CD4-positive, alpha-beta T cell treated with Interleukin-10 for 1 hour (primary cell): ENCODE measurements around the gene PHYH.
"Not testable (repeated sequence)": the region's sequence is repeated elsewhere in the genome, so short reads cannot be mapped to it uniquely, and the experiment has no call there.

Source experiments
- DNase-seq: peaks from one replicate; pipeline ENCODE4 v3.0.0-alpha.2; 2020

The PHYH gene

DNA sequence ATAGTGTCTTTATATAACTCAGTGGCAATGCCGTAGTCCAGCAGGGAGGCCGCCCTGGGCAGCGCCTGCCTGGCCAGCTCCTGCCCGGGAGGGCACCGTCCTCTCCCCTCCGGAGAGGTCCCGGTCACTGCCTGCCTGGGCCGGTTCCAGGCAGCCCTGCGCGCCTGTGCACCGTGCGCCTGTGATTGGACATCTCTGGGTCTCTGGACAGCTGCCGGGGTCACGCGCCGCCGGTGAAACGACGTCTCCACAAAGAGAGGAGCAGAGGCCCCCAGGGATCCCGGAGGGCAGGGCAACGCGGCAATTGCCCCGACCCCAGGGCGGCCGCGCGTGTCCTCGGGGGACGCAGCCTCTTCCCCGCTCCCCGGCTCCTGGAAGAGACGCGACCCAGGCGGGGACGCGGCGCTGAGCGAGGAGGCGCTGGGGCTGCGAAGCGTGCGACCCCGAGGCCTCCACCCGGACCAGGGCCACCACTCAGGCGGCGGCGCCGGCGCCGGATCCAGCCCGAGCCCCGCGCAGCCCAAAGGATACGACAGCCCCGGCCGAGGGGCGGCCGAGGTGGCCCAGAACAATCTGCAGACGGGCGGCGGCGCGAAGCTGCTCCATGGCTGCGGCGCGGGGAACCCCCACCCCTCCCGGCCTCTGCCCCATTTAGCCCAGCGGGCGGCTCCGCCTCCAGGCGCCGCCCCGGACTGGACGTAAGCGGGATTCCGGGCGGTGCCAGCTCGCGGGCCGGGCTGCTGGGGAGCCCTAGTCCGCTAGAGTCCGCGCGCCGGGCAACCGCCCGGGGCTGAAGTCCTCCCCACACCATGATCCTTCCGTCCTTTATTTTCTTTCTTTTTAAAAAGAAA, at the start of gene PHYH:
TSS of gene PHYH (minus strand) at position 628 of the 851 bp plus-strand sequence. CDS start at position 606, 22 bp downstream.
- peak; percentile 87 for DNase-seq

DNA sequence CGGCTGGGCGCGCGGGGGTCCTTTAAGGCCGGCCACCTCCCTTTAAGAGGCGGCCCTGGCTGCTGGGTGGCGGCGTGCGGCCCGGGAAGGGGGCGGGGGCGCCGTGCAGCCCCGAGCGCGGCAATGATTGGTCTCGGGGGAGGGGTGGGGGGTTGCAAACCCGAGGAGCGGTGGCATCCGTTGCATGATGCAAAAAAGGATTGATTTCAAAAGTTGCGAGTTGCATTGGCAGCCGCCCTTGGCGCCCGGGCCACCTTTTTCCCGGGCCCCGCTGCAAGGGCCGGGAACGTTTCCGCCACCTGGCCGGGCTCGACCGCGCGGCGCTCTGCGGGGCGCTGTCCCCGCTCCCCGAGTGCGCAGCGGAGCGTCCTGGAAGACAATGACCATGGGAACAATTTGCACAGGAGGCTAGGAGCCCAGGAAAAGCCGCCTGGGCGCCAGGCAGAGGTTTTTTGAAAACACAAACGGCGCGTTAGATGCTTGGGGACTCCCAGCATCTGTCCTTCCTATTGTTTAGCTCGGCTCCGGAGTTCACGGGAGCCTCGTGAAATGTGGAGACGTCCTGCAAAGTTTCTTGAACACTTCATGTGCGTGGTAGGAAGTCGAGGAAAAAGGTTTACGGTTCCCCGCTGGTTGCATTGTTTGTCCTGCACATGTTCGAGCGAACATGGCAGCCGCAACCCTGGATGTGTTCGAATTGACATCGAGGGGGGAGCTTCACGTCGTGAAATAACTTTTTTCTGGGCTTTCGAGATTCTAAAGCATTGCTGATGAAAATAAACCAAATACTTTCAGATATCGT, 48.6 kb upstream of the PHYH start, which contains the start of gene SEPHS1:
TSS of gene SEPHS1 (minus strand) at position 78 of the 802 bp plus-strand sequence. CDS start 3,343 bp downstream, outside the sequence.
- peak; percentile 83 for DNase-seq

DNA sequence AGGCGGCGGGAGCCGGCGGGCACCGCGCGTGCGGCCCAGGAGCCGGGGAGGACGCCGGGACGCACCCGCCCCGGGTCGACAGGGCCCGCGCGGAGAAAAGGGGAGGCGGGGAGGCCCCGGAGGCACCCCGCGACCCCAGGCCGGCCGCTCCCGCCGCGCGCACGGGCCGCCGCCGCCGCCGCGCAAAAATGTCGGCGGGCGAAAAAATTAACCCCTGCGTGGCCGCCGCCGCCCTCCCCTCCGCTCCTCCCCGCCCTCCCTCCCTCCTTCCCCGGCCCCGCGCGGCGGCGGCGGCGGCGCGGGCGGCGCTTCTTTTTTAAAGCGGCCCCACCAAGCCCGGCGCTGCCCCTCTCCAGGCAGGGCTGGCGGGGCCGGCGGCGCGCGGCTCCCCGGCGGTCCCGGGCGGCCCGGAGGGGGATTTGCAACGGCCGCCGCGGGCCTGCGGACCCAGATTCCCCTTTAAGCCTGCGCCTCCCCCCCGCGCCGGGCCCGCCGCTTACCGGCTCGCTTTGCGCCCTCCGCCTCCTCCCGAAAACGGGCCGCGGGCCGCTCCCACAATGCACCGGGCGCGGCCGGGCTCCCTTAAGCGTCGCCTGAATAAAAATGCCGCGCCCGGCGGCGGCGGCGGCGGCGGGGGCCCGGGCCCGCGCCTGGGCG, 47.8 kb upstream of the PHYH start:
- DNase-seq, result peak; percentile 82

DNA sequence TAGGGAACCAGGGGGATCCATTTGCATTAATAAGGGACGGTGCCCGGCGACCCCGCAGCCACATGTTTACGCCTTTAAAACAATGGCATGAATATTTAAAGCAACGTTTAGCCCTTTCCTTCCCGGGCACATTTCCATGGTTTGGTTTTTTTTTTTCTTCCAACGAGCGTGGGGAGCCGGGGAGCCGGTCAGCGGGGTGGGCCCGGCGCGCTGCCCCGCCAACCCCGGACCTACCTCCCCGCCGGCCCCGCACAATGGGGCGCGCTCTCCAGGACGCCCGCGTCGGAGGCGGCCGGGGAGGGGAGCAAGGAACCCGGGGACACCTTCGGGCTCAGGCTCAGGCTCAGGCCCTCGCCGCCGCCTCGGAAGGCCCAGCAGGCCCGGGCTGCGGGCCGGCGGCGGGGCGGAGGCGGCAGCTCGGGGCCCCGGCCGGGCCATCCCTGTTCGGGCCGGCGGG, 47.2 kb upstream of the PHYH start:
- DNase-seq, result no peak

DNA sequence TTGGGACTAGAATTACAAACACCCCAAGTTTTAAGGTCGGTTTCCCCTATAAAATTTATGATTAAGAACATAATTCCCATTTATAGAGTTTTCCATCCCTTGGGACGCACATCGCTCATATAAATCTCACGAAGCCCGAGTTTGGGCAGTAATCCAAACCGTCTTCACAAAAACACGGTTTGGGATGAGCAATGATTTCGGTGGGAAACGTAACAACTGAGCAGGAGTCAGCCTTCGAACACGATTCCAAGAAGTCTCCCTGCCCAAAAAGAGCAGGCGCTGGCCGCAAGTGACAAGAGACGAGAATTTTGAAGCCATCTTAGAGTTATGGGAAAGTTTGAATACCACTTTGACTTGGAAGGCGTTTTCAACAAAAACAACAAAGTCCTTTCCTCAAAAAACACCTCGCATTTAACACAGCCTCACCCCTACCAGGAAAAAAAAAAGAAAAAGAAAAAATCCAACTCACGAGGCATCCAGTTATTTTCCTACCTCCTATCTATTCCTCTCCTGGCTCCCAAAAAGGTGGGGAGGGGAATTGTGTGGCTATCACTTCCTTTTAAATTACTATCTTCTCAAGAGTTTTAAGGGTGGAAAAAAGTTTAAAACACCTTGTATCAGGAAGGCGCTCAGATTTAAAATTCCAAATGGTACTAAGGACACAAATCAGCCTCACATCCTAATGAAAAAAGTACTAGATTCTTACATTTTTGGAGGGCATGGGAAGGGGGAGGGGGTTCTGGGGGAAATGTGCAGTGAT, 46.6 kb upstream of the PHYH start:
- DNase-seq, result no peak

DNA sequence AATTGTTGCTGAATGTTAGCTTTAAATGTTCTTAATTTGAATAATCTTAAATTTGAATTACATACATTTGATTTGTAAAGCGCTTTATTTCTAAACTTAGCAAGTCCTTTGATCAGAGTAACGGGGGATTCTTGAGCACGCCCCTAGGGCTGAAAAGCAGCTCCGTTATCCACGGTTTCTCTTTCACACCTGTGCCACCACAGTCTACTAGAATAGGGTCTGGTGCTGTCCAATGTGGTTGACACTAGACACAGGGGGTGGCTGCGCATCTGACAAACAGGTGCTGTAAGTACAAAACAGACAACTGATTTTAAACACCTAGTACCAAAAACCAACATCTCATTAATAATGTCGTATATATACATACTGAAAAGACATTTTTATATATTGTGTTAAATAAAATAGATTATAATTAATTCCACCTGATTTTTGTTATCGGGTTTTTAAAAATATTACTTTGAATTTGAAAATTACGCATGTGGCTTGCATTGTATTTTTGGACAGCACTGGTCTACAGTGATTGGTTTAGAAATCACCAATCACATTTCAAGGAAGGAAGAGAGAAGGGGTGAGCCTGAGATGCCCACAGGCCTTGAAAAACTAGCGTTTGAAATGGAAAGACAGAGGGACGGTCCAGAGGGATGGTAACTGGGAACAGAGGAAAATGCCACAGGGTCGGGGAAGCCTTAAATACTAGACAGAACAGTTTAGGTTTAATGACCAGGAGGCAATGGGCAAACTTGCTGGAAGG, 40.9 kb upstream of the PHYH start:
- DNase-seq, result peak; percentile 61

DNA sequence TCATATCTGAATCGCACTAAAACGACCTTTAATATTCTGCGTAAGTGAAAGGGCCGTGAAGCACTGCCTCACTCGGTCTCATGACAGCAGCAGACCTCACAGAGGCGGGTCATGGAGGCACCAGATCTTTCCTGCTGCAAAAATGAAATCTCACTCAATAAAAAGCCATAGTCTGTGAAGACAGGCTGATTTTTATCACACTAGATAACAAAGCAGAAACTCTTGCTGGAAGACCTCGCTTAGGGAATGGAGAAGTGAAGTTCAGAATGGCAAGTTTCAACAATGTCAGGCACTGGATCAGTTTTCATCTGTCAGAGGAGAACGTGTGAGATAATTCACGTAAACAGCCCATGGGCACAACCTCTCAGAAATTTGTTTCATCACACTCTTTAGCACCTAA, 40.2 kb upstream of the PHYH start:
- DNase-seq, result no peak

DNA sequence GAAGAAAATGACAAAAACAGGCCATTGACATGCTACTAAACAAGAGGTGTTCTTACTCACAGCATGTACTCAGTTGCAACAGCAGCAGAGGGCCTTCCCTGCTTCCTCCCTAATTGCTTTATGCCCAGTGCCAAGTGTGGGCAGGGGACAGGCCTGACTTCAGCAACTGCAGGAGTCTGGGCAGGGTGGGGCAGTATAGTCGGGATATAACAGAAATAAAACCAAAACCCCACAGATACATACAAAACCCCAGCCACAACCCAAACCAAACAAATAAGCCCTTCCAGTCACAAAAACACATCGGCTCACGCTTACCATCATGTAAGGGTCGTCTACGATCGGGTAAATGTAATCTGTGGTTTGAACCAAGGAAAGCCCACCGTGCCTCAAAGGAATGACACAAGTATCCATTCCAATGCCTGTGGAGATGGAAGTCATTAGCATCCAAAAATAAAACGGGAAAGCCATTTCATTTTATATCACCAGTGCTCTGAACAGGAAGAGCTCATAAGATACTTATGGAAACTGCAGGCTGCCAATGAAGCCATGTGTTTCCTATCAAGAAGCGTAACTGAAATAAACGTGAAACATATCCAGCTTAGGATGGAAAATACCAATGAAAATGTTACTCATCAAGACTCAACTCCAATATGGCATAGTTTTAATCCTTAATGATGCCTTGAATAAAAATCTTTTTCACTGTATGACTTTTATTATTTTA, 38.7 kb upstream of the PHYH start:
- no peak for DNase-seq

DNA sequence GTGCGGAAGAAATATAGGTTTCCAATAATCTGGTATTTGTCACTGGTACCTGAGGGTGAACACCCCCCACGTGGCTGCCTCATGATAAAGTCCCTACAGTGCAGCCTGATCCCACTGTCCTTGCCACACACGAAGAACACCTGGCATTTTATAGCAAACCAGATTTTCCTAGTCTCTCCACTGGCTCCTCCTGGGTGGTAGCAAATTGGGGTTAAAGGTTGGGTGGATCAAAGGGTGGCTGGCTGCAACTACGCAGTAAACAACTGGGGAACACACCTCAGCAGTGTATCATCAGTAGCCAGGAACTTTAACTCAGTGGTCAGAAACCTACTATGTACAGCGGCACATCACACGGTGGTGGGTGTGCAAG, 37.9 kb upstream of the PHYH start:
- DNase-seq, result no peak

DNA sequence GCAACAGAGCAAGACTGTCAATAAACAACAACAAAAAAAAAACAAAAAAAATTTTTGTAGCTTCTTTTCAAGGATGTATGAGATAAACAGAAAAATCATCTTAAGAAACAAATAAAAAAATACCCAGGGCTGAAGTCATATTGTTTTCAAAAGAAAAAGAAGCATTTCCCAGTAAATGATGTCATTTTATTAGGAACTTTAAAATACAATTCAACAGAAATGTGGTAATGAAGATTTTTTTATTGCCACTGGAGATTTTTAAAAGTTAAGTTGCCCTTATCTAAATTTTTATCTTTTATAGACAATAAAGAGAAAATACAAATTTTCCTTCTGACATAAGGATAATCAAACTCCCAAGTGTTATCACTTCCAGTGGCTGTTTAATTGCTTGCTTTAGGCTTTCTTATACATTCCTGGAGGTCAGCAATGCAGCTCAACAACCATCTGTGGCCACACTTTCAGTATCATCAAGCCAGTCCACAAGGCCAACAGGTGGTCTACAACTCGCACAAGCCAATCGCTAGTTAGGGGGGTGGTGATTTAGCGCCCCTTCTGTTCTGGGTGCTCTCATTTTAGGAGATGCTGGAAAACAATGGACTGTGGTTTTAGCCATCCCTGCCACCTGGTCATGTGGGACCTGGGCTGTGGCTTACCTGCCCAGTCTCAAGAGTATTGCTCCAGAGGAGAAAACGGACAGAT, 37.4 kb upstream of the PHYH start:
- no peak for DNase-seq

DNA sequence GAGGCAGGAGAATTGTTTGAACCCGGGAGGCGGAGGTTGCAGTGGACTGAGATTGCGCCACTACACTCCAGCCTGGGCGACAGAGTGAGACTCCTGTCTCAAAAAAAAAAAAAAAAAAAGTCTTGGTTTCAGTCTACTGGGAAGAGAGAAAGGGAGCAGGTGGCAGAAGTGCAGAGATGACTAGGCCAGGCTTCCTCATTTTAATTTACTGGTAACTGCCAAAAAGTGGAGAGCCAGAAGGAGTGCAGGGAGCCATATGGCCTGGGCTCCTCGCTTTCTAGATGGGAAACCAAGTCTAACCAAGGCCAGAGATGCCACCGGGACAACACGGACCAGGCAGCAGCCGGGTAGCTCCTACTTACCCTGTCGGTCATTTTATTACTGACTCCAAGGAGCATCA, 36.0 kb upstream of the PHYH start:
- no peak for DNase-seq

DNA sequence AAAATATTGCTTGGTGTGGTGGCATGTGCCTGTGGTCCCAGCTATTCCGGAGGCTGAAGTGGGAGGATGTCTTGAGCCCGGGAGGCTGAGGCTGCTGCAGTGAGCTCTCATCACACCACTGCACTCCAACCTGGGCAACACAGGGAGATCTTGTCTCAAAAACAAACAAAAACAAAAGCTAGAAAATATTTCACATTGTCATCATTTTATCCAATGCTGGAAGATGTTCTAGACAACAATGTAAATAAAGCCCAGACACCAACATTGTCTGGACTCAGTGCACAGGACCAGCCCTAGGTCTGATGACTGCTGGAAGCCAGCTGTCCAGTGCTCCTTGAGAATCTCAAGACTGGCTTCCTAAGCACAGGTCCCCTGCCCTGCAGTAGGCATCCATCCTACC, 34.7 kb upstream of the PHYH start:
- DNase-seq, result no peak

DNA sequence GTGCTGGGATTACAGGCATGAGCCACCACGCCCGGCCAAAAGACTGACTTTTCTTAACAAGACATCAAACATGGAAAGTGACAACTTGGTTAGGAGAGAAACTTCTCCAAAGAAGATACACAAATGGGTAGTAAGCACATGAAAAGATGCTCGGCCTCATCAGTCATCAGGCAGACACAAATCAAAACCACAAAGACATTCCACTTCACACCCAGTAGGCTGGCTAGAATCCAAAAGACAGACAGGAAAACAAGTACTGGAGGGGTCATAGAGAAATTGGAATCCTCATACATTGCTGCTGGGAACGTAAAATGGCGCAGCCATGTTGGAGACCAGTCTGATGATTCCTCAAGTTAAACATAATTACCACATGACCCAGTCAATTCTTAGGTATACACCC, 31.8 kb upstream of the PHYH start:
- DNase-seq, result no peak

DNA sequence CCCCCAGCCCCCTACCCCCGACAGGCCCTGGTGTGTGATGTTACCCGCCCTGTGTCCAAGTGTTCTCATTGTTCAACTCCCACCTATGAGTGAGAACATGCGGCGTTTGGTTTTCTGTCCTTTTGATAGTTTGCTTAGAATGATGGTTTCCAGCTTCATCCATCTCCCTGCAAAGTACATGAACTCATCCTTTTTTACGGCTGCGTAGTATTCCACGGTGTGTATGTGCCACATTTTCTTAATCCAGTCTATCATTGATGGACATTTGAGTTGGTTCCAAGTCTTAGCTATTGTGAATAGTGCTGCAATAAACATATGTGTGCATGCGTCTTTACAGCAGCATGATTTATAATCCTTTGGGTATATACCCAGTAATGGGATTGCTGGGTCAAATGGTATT, 31.1 kb upstream of the PHYH start:
- DNase-seq, result not testable (repeated sequence)

DNA sequence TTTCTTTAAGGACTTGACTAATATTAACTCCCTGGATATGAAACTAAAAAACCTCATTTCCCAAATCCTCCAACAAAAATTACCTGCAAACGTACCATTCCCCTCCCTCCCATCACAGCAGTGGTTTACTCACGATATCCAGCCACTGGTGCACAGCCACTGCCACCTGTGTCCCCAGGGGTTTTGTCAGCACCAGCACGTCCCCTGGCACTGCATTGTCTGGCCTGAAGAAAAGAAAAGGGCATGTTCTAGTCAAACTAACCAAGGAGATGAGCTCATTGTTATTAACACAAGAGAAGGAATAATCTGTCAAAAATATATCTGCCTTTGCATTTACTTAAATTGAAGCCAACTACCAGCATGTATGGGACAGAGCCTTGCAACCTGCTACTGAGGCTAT, 29.7 kb upstream of the PHYH start:
- no peak for DNase-seq

DNA sequence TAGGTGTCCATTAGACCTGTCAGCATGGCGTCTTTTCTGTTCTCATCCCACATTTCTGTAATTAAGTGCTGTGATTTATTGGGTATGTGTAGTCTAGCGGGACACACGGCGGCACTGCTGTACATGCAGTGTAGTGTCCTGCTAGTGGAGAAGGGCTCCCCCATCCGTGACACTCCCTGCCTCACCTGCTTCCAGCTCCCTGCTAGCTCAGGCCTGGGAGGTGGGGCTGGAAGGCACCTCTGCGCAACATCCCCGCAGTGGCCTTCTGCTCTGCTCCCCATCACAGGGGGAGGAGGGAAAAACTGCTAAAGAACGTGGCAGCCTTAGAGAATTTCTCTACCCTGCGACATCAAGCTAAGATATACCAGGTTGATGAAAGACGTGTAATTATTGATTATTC, 28.7 kb upstream of the PHYH start:
- no peak for DNase-seq

DNA sequence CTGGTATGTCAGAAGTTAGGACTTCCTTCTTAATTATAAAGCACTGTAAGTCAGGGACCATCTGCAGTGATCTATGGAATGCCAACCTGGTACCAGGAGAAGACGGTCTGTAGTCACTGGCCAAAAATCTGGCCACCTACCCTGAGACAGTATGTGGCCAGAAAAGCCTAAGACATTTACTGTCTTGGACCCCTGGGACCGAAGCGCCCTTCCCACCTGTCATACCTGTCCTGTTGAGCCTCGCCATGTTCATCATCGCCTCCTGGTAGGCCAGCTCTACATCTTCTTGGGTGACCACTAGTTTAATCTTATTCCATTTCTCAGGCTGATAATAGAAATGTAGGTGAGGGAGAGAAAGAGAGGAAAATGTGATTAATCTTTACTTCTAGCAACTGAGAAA, 28.3 kb upstream of the PHYH start:
- no peak for DNase-seq

DNA sequence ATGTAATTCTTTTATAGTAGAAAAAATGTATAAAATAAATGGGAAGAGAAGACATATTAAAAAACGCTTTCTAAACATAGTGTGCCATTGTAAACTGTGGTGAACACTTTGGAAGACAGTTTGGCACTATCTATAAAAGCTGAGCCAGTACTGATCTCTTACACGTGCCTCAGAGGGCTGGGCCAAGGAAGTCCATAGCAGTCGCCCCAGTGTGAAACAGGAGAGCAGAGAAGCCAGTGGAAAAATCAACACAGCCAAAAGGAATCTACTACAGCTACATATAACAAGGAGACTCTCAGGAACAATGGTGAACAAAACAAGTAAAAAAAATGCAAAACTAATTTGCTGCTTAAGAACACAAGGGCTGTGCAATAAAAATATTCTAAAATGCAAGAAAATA, 27.7 kb upstream of the PHYH start:
- DNase-seq, result no peak

DNA sequence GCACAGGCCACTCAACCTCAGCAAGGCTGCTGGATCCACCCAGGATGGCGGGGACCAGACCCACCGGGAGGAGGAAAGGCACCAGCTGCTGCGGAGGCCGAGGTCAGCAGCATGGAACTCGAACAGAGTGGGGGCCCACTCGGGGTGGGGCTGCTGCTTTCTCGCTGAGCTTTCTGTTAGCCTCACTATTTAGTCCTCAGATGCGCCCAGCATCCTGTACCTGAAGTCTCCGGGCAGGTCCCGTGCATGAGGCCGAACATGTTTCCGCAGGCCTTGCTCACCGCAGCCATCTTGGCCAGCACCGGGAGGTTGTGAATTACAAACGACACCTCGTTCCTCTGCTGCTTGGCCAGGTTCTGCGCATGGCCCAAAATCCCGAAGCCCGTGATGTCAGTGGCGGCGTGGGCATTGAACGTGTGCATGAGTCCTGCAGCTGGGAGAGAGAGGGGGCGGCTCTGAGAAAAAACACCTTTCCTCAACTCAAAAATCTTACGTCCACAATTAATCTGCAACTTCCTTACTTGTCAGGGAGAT, 22.8 kb upstream of the PHYH start:
- DNase-seq, result no peak

DNA sequence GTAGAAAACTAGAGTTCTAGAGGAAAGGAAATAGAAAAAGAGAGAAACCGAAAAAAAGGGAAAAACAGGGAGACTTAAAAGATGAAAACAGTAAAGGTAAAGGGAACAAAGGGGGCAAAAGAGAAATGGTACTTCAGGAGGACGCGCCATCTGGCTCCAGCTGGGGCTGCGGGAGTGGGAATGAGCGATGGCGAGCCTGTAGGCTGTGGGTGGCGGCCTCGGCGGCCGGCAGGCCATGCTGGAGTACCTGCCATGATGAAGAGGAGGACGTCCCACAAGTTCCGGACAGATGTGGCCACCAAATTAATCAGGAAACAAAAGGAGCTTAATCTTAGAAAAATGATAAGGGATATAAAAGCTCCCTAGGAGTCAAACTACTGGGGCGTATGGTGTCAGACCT, 21.7 kb upstream of the PHYH start:
- no peak for DNase-seq
